Stimulated activated naive B cell treated with anti-CD40 and anti-IgM and Interleukin-4, amounts not matched to agents 10 μg/mL and 1 μg/mL and 100 μg/mL, for 72 hours (primary cell): ENCODE data around the gene SLC44A2.

ENCODE experiments used
- ATAC-seq, 2 donors: fragments of 150-1000 bp; cut with Tn5 transposase; replicated peaks; 2 replicates each; pipeline ENCODE4 v1.10.0; 2021; ENCODE audit warnings: moderate library complexity in 1 of 2
- DNase-seq: peaks from one replicate; pipeline ENCODE4 v3.0.0; 2021
- H3K27ac Mint-ChIP-seq: one replicate; pipeline ENCODE4 v1.8.0; 2022; ENCODE audit warnings: mild to moderate bottlenecking, mixed read lengths
- H3K27me3 Mint-ChIP-seq, 2 donors: one replicate each; pipeline ENCODE4 v1.8.0; 2022; ENCODE audit warnings: mixed read lengths in 2 of 2
- H3K36me3 Mint-ChIP-seq, 2 donors: one replicate each; pipeline ENCODE4 v1.8.0; 2022; ENCODE audit warnings: mixed read lengths in 2 of 2, mild to moderate bottlenecking in 1 of 2
- H3K4me1 Mint-ChIP-seq, 2 donors: one replicate each; pipeline ENCODE4 v1.8.0; 2022; ENCODE audit warnings: mixed read lengths in 2 of 2, mild to moderate bottlenecking in 1 of 2
- H3K4me3 Mint-ChIP-seq, 2 donors: one replicate each; pipeline ENCODE4 v1.8.0; 2022; ENCODE audit warnings: mild to moderate bottlenecking in 2 of 2, mixed read lengths in 2 of 2, moderate library complexity in 1 of 2
- H3K9me3 Mint-ChIP-seq, 2 donors: one replicate each; pipeline ENCODE4 v1.8.0; 2022; ENCODE audit warnings: mixed read lengths in 2 of 2, mild to moderate bottlenecking in 1 of 2

Gene SLC44A2

GRCh38 chr19:10625003-10625761 is at the start of gene SLC44A2:
TSS of gene SLC44A2 (plus strand) at chr19:10625553. CDS start at chr19:10625634, 81 bp downstream.
- H3K4me1 Mint-ChIP-seq, result peaks cover 20 to 53% of the 10 kb centered on the region in 2 donors
- DNase-seq (no peak), ATAC-seq (no peak)
- peak within 1 kb of the TSS in 1 of 2 donors; percentile 41 for H3K4me3 Mint-ChIP-seq
- H3K36me3 Mint-ChIP-seq, result peaks cover 36 to 37% of the 10 kb centered on the region in 2 donors
- peak within 1 kb of the TSS; percentile 87 for H3K27ac Mint-ChIP-seq
- H3K27me3 Mint-ChIP-seq, result no peaks in the 10 kb centered on the region
- H3K9me3 Mint-ChIP-seq, result no peaks in the 10 kb centered on the region

GRCh38 chr19:10577951-10578350 is 47.4 kb upstream of the SLC44A2 start:
- H3K36me3 Mint-ChIP-seq, result no peaks in the 10 kb centered on the region
- peaks cover 6 to 10% of the 10 kb centered on the region in 2 donors for H3K4me1 Mint-ChIP-seq
- H3K27me3 Mint-ChIP-seq, result no peaks in the 10 kb centered on the region
- ATAC-seq (no peak), DNase-seq (no peak)
- H3K4me3 Mint-ChIP-seq, result no peak overlapping the region
- H3K27ac Mint-ChIP-seq, result no peak overlapping the region
- no peaks in the 10 kb centered on the region for H3K9me3 Mint-ChIP-seq

GRCh38 chr19:10580979-10581631 is 44.2 kb upstream of the SLC44A2 start:
- Mint-ChIP-seq H3K4me1 (peaks cover 8 to 16% of the 10 kb centered on the region in 2 donors), H3K9me3 (no peaks in the 10 kb centered on the region), H3K27me3 (no peaks in the 10 kb centered on the region), H3K36me3 (no peaks in the 10 kb centered on the region), H3K27ac (peak overlapping the region; percentile 31), H3K4me3 (peak overlapping the region; percentile 17 to 41)
- DNase-seq, result peak; percentile 82
- peak; percentile 94 to 96 for ATAC-seq

- Mint-ChIP-seq H3K9me3 (no peaks in the 10 kb centered on the region), H3K4me3 (no peak overlapping the region)
Measured at GRCh38 chr19:10582091-10582490, 43.3 kb upstream of the SLC44A2 start.

GRCh38 chr19:10583036-10583776 is 42.1 kb upstream of the SLC44A2 start:
- DNase-seq, result no peak

More at GRCh38 chr19:10582091-10582490, 43.3 kb upstream of the SLC44A2 start:
- H3K27ac Mint-ChIP-seq, result no peak overlapping the region
- H3K36me3 Mint-ChIP-seq, result no peaks in the 10 kb centered on the region
- DNase-seq, result no peak
- no peak for ATAC-seq
- peaks cover 8 to 16% of the 10 kb centered on the region in 2 donors for H3K4me1 Mint-ChIP-seq
- no peaks in the 10 kb centered on the region for H3K27me3 Mint-ChIP-seq

GRCh38 chr19:10586396-10586795 is 39.0 kb upstream of the SLC44A2 start:
- peaks cover 7 to 9% of the 10 kb centered on the region in 2 donors for H3K27me3 Mint-ChIP-seq
- ATAC-seq (no peak), DNase-seq (no peak)
- no peaks in the 10 kb centered on the region for H3K9me3 Mint-ChIP-seq
- peaks cover 9 to 17% of the 10 kb centered on the region in 2 donors for H3K4me1 Mint-ChIP-seq
- no peak overlapping the region for H3K27ac Mint-ChIP-seq
- H3K4me3 Mint-ChIP-seq, result no peak overlapping the region
- no peaks in the 10 kb centered on the region for H3K36me3 Mint-ChIP-seq

More at GRCh38 chr19:10583036-10583776, 42.1 kb upstream of the SLC44A2 start:
- Mint-ChIP-seq H3K9me3 (no peaks in the 10 kb centered on the region), H3K4me1 (peaks cover 14 to 24% of the 10 kb centered on the region in 2 donors), H3K27me3 (peaks cover 7 to 9% of the 10 kb centered on the region in 2 donors), H3K4me3 (no peak overlapping the region), H3K27ac (no peak overlapping the region), H3K36me3 (no peaks in the 10 kb centered on the region)
- ATAC-seq, result no peak

- Mint-ChIP-seq H3K27me3 (peaks cover 7 to 9% of the 10 kb centered on the region in 2 donors), H3K9me3 (no peaks in the 10 kb centered on the region), H3K27ac (no peak within 1 kb of the TSS), H3K4me3 (no peak within 1 kb of the TSS), H3K4me1 (peaks cover 9 to 14% of the 10 kb centered on the region in 2 donors), H3K36me3 (no peaks in the 10 kb centered on the region)
- DNase-seq (no peak), ATAC-seq (no peak)
Measured at GRCh38 chr19:10587022-10587838, 38.1 kb upstream of the SLC44A2 start, which contains the start of gene AP1M2. TSS of gene AP1M2 (minus strand) at chr19:10587312. CDS start at chr19:10587231, 81 bp downstream.

GRCh38 chr19:10587839-10588150 is 37.6 kb upstream of the SLC44A2 start:
- H3K4me3 Mint-ChIP-seq, result no peak overlapping the region
- DNase-seq, result no peak
- no peak overlapping the region for H3K27ac Mint-ChIP-seq
- peaks cover 9 to 14% of the 10 kb centered on the region in 2 donors for H3K4me1 Mint-ChIP-seq
- H3K36me3 Mint-ChIP-seq, result no peaks in the 10 kb centered on the region
- peaks cover 7 to 9% of the 10 kb centered on the region in 2 donors for H3K27me3 Mint-ChIP-seq
- no peak for ATAC-seq
- H3K9me3 Mint-ChIP-seq, result no peaks in the 10 kb centered on the region

GRCh38 chr19:10593148-10593547 is 32.2 kb upstream of the SLC44A2 start:
- H3K9me3 Mint-ChIP-seq, result no peaks in the 10 kb centered on the region
- no peak overlapping the region for H3K4me3 Mint-ChIP-seq
- no peak overlapping the region for H3K27ac Mint-ChIP-seq
- DNase-seq (no peak), ATAC-seq (no peak)
- H3K36me3 Mint-ChIP-seq, result peaks cover 0 to 2% of the 10 kb centered on the region in 2 donors
- no peaks in the 10 kb centered on the region for H3K27me3 Mint-ChIP-seq
- H3K4me1 Mint-ChIP-seq, result peaks cover 19 to 44% of the 10 kb centered on the region in 2 donors

- Mint-ChIP-seq H3K4me3 (peak overlapping the region; percentile 61 to 62), H3K36me3 (peaks cover 0 to 2% of the 10 kb centered on the region in 2 donors), H3K4me1 (peaks cover 19 to 47% of the 10 kb centered on the region in 2 donors), H3K27ac (peak overlapping the region; percentile 81), H3K9me3 (no peaks in the 10 kb centered on the region), H3K27me3 (no peaks in the 10 kb centered on the region)
- ATAC-seq (peak; percentile 73 to 81), DNase-seq (peak; percentile 35)
Measured at GRCh38 chr19:10593820-10594637, 31.3 kb upstream of the SLC44A2 start.

GRCh38 chr19:10600149-10600548 is 25.2 kb upstream of the SLC44A2 start:
- Mint-ChIP-seq H3K4me3 (no peak overlapping the region), H3K9me3 (no peaks in the 10 kb centered on the region), H3K27me3 (no peaks in the 10 kb centered on the region), H3K36me3 (peaks cover 11 to 16% of the 10 kb centered on the region in 2 donors), H3K4me1 (peaks cover 30 to 55% of the 10 kb centered on the region in 2 donors), H3K27ac (no peak overlapping the region)
- no peak for ATAC-seq
- no peak for DNase-seq

- Mint-ChIP-seq H3K36me3 (peaks cover 11 to 16% of the 10 kb centered on the region in 2 donors), H3K9me3 (no peaks in the 10 kb centered on the region), H3K27me3 (no peaks in the 10 kb centered on the region), H3K27ac (peak overlapping the region; percentile 67), H3K4me3 (peak overlapping the region; percentile 90 to 94), H3K4me1 (peaks cover 18 to 42% of the 10 kb centered on the region in 2 donors)
- ATAC-seq, result no peak
- DNase-seq, result no peak
Measured at GRCh38 chr19:10601999-10602329, 23.4 kb upstream of the SLC44A2 start.
